Adrenal gland (tissue), 12 donors: ENCODE measurements around the gene PRR23B. TPM values are rescaled to one million over a fixed set of nuclear protein-coding genes. Genes with fewer than 3 reads are reported as not detected.

Experiments
- DNase-seq, 7 donors: peaks; one replicate each; pipeline ENCODE4 v3.0.0-alpha.2; 2019 to 2020
- H3K27ac ChIP-seq, 5 donors: fragments of 200-600 bp; sonication (generic) in 4 of 5; 1 replicate in 3 of 5; 2 replicates in 2 of 5; pipeline versions ENCODE4 v1.5.1 to v1.8.0; 2016 to 2020; ENCODE audit warnings: mild to moderate bottlenecking in 1 of 5
- H3K27me3 ChIP-seq: fragments of 200-600 bp; 2 replicates; pipeline ENCODE4 v1.8.0; 2021
- H3K36me3 ChIP-seq, 2 donors: fragments of 200-600 bp; replicated peaks in 1 of 2; 1 replicate in 1 of 2; 2 replicates in 1 of 2; pipeline versions ENCODE4 v1.5.1 to v1.8.0; 2018 to 2022
- H3K4me1 ChIP-seq, 2 donors: fragments of 200-600 bp; replicated peaks in 1 of 2; 1 replicate in 1 of 2; 2 replicates in 1 of 2; pipeline versions ENCODE4 v1.5.1 to v1.8.0; 2018 to 2021
- H3K4me3 ChIP-seq, 4 donors: fragments of 200-600 bp; sonication (generic) in 3 of 4; one replicate each; pipeline ENCODE4 v1.5.1; 2016 to 2018
- H3K9me3 ChIP-seq, 3 donors: fragments of 200-600 bp; sonication (generic) in 1 of 3; replicated peaks in 1 of 3; 1 replicate in 2 of 3; 2 replicates in 1 of 3; pipeline versions ENCODE4 v1.5.1 to v1.8.0; 2016 to 2021
- CTCF ChIP-seq, 6 experiments: fragments of 450-650 bp in 4 of 6; fragments of 200-600 bp in 2 of 6; sonication (generic) in 1 of 6; IDR thresholded peaks; 1 replicate in 5 of 6; 2 replicates in 1 of 6; pipeline versions ENCODE4 v1.5.1 to v1.8.0; 2016 to 2021; ENCODE audit warnings: antibody characterized with exemption in 6 of 6, mild to moderate bottlenecking in 2 of 6, moderate library complexity in 1 of 6
- POLR2A ChIP-seq, 2 donors: fragments of 450-650 bp; IDR thresholded peaks; one replicate each; pipeline ENCODE4 v1.6.1; 2017; ENCODE audit warnings: antibody characterized with exemption in 2 of 2, mild to moderate bottlenecking in 2 of 2, moderate library complexity in 1 of 2
- WGBS, 4 donors: extraction: QIAGEN DNeasy Blood & Tissue Kit in 2 of 4; methylation state at CpG; one replicate each; pipeline versions ENCODE4 v1.1.5 to v1.1.7; 2013 to 2017; 5-methylcytosine and 5-hydroxymethylcytosine counted together
- intact Hi-C, 2 donors: fragments of 100-400 bp; cut with DNase I; formaldehyde crosslinking; loops; one replicate each; pipeline versions ENCODE4 v1.14.1 to v1.15.0; 2022 to 2023
- polyA plus RNA-seq, 3 donors: library from polyadenylated mRNA; stranded (reverse); fragments of 200-250 nt in 2 of 3; fragments of 350-450 nt in 1 of 3; fragmentation: Illumina TruSeq in 1 of 3; extraction: RNeasy Lipid Tissue Mini Kit (QIAGEN cat#74804) in 1 of 3; gene quantifications; one replicate each; pipeline ENCODE4 v1.2.3, GENCODE V29; 2013 to 2014
- total RNA-seq, 9 donors: library from RNA; depleted of rRNA in 4 of 9; stranded (reverse); fragments of >200 nt in 4 of 9; fragments of 120-200 nt in 1 of 9; fragmentation: NEBNext Ultra II Directional in 1 of 9; extraction: Animal tissue kit (Norgen Biotek cat#: 25700) in 1 of 9; gene quantifications; one replicate each; pipeline versions ENCODE4 v1.1.0 to v1.2.4, GENCODE V29; 2013 to 2023
- donor health status: healthy with polysubstance abuse.
- donor health status: Bipolar disorder and iron deficiency.
- donor health status: DM: yes; HTN: yes; CAD: no.
- donor health status: DM: no; HTN: no; CAD: no.
- donor health status: DM: no; HTN: no; CAD: no.
- donor health status: DM: yes; HTN: yes; CAD: no.

The PRR23B gene
- total and polyA plus RNA-seq, 12 donors = not detected

GRCh38 chr3:139005356-139005993 lies 15.3 kb downstream of the PRR23B start:
- no peaks in the 10 kb centered on the region for H3K36me3 ChIP-seq
- no peaks in the 10 kb centered on the region for H3K27me3 ChIP-seq
- WGBS, 4 donors = 79 to 95% (median 83%) methylated on average over 33 to 45 of the region's 45 CpGs
- DNase-seq = no peak
- intact Hi-C loops = no loop called here
- no peaks in the 10 kb centered on the region for H3K9me3 ChIP-seq
- H3K4me1 ChIP-seq = no peaks in the 10 kb centered on the region
- no peak overlapping the region for H3K27ac ChIP-seq
- no peak overlapping the region for H3K4me3 ChIP-seq
- TF ChIP-seq POLR2A (IDR thresholded peaks at IDR 0.05) (no peak), CTCF (IDR thresholded peaks at IDR 0.05) (no peak)

- H3K27ac ChIP-seq = no peak overlapping the region
- H3K36me3 ChIP-seq = no peaks in the 10 kb centered on the region
- peaks cover 5% of the 10 kb centered on the region for H3K27me3 ChIP-seq
- H3K4me3 ChIP-seq = no peak overlapping the region
- H3K9me3 ChIP-seq = no peaks in the 10 kb centered on the region
- TF ChIP-seq POLR2A (IDR thresholded peaks at IDR 0.05) (no peak), CTCF (IDR thresholded peaks at IDR 0.05) (no peak)
- H3K4me1 ChIP-seq = no peaks in the 10 kb centered on the region
- intact Hi-C loops = no loop called here
- no peak for DNase-seq
- 79 to 93% (median 82%) methylated on average over 1 of the region's 1 CpG for WGBS, 4 donors
These were observed 25.0 kb downstream of the PRR23B start for GRCh38 chr3:138995706-138996105.

- Histone ChIP-seq H3K9me3 (no peaks in the 10 kb centered on the region), H3K27me3 (no peaks in the 10 kb centered on the region), H3K36me3 (no peaks in the 10 kb centered on the region), H3K27ac (no peak overlapping the region), H3K4me3 (no peak overlapping the region), H3K4me1 (no peaks in the 10 kb centered on the region)
- intact Hi-C loops = no loop called here
- WGBS, 4 donors = 84 to 97% (median 93%) methylated on average over 2 of the region's 2 CpGs
- no peak for DNase-seq
- TF ChIP-seq POLR2A (IDR thresholded peaks at IDR 0.05) = no peak
- TF ChIP-seq CTCF (IDR thresholded peaks at IDR 0.05) = no peak
These were observed 33.5 kb downstream of the PRR23B start for GRCh38 chr3:138987181-138987580.

DNA sequence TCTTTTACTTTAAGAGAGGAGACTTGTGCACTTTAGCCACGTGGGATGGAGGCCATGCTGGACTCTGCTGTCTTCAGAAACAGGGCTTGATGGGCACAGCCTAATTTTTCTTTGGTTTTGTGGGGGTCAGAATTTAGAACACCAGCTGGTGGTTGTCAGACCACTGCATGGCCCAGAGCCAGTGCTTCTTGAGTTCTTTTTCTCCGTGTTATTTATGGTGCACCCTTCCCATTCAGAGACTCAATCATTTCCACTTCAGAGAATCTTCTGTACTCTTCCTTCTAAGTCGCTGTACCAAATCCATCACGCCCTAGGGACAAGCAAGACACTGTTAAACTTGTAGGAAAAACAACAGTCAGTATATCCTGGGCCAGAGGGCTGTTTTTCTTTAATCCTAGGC lies 34.8 kb downstream of the PRR23B start:
- Histone ChIP-seq H3K27me3 (no peaks in the 10 kb centered on the region), H3K36me3 (no peaks in the 10 kb centered on the region), H3K9me3 (no peaks in the 10 kb centered on the region), H3K4me1 (no peaks in the 10 kb centered on the region), H3K27ac (no peak overlapping the region), H3K4me3 (no peak overlapping the region)
- TF ChIP-seq POLR2A (IDR thresholded peaks at IDR 0.05) (no peak), CTCF (IDR thresholded peaks at IDR 0.05) (no peak)
- no peak for DNase-seq
- 49 to 73% (median 58%) methylated on average over 4 of the region's 4 CpGs for WGBS, 4 donors
- intact Hi-C loops = no loop called here
